HG03432 (cell line): Measurements from ENCODE around the gene CADM3.
A peak's percentile ranks its signal among the peaks of the same experiment; 100 is the strongest.

ENCODE experiments used
- ATAC-seq: cut with Tn5 transposase; IDR thresholded peaks from one replicate; pipeline ENCODE4 v1.9.1; 2021; ENCODE audit warnings: mild to moderate bottlenecking, moderate library complexity; ENCODE audit not compliant: unreplicated experiment

The CADM3 gene, protein sequence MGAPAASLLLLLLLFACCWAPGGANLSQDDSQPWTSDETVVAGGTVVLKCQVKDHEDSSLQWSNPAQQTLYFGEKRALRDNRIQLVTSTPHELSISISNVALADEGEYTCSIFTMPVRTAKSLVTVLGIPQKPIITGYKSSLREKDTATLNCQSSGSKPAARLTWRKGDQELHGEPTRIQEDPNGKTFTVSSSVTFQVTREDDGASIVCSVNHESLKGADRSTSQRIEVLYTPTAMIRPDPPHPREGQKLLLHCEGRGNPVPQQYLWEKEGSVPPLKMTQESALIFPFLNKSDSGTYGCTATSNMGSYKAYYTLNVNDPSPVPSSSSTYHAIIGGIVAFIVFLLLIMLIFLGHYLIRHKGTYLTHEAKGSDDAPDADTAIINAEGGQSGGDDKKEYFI

DNA sequence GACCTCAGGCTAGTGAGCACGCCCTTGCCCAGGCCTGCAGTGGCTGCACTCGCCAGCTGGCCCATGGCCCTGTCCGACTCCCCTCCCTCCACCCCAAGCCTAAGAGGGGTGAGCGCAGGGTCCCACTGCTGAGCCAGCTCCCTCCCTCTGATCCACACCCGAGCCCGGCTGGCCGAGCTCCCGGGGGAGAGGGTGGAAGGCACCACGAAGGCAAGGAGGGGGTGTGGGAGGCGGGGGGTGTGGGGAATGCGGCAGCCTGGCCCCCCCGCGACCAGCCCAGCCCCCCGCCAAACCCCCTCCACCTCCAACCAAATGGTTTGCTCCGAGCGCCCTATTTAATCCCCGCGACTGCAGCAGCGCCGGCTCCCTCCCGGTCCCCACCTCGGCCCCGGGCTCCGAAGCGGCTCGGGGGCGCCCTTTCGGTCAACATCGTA lies at the start of gene CADM3:
CADM3 (plus strand) TSS at position 362 of the 434 bp plus-strand sequence. CDS start 151 bp downstream, outside the sequence.
- no peak for ATAC-seq

DNA sequence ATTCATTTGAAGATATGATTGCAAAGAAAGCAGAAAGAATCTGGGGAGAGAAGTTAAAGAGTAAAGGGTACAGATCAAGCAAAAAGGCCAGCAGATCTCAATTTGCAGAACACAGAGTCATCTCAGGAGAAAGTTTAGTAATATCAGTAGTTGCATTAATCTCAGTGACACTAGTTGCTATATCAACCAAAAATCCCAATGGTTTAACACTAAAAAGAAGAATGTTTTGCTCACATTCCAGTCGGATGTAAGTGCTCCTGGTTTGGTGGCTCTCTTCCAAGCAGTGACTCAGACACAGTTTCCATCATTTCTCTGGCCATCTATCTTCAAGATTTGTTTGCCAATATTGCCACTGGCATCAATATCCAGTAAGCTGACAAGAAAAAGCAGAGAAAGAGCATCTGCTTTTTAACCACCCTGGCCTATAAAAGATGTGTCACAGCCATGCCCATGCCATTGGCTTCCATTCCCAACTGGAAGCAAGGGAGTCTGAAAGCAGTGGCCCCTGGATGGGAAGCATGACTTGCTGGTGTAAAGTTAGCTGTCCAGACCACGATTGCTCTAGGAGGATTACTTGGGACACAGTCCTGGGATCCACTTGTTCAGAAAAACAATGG lies 49.3 kb upstream of the CADM3 start:
- ATAC-seq = peak; percentile 95

DNA sequence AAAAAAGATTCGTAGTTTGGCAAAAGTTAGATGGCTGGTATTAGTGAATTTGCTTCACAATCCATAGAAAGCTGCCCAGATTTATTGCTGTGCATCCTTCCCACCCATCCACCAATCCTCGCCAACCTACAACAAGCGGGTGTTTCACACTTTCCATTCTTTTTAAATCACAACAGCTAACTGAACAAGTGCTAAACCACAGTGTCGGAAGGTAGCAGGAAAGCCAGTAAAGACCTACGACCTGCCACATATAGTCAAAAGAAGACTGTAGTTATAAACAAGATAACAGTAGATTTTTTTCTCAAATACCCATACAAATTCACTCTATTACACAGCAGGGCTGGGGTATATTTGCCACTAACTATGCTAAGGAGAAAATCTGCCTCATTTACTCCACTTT lies 47.8 kb upstream of the CADM3 start:
- no peak for ATAC-seq

DNA sequence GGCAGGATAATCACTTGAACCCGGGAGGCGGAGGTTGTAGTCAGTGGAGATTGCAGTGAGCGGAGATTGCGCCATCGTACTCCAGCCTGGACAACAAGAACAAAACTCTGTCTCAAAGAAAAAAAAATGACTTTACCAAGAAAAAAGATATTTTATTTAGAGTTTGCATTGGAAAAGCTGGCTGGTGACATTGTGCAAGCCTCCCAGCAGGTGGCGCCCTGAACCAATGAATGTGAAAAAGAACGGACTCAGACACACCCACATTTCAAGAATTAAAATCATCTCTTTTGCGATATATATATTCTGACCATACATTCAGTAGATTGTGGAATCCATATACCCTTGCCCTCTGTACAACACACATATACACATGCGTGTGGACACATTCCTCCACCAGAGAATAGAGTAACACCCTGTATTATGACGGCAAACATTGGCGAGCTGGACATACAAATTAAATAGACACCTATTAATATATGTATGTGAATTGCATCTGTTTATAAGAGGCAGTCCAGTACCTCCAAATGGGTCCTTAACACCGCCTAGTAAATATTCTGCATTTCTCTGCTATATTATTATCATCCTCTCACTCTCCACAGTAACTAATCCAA lies 39.0 kb upstream of the CADM3 start:
- ATAC-seq = peak; percentile 58

DNA sequence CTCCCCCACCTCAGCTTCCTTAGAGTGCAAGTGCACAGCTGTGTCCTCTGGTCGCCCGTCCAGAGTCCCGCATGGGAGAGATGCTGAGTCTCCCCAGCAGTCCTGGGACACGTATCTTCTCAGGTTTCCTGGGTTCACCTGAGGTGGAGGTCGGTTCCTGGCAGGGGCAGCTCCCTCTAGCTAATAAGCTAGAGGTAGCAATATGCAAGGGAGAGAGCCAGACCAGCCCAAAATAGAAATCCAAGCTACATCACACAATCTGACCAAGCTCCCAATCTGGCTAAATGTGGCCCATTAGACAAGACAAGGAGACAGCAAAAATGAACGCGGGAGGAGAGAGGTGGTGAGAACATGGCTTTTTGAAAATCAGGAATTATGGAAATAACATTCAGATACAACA lies 30.9 kb upstream of the CADM3 start:
- ATAC-seq = no peak

DNA sequence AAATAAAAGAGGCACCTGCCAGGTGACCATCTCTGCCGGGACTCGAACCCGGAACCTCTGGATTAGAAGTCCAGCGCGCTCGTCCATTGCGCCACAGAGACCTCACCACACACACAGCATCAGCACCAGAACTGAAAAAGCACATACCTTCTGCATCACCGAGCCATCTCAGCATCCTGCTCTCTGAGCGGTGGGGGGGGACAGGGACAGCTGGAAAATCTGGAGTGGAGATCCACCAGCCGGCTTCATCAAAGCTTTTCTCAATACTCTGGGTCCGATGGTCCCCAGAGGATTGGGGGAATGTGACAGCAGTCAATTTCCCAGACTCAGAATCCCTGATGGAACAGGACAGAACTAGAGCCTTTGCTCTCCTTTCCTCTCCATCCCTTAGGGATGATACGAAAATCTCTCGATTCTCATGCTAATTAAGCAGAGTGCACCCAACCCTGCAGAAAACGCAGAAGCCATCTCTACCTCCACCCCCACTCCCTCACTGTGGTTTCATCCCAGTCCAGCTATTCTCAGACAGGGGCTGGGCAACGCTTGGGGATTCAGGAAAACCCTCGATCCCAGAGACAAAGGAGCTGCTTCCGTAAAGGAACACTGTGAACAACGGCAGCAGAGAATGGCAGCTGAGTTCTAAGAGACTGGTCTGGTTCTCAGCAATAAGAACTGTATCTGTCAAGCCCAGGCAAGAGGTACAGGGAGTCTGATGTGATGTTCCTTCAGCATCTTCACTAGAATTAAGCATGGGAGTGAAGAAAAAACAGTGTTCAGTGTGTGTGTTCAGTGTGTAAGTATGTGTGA lies 29.6 kb upstream of the CADM3 start:
- ATAC-seq = no peak

DNA sequence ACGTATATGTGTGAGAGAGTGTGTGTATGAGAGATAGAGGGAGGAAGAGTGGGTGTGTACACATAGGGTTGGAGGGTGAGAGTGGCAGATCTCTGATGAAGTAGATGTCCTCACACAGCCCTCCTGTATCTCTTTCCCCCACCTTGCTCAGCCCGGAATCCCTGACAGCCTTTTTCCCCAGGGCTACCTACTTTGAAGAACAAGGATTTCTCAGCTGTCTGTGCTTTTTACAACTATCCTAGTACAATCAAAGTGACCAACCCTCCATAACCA lies 29.1 kb upstream of the CADM3 start:
- ATAC-seq = no peak

DNA sequence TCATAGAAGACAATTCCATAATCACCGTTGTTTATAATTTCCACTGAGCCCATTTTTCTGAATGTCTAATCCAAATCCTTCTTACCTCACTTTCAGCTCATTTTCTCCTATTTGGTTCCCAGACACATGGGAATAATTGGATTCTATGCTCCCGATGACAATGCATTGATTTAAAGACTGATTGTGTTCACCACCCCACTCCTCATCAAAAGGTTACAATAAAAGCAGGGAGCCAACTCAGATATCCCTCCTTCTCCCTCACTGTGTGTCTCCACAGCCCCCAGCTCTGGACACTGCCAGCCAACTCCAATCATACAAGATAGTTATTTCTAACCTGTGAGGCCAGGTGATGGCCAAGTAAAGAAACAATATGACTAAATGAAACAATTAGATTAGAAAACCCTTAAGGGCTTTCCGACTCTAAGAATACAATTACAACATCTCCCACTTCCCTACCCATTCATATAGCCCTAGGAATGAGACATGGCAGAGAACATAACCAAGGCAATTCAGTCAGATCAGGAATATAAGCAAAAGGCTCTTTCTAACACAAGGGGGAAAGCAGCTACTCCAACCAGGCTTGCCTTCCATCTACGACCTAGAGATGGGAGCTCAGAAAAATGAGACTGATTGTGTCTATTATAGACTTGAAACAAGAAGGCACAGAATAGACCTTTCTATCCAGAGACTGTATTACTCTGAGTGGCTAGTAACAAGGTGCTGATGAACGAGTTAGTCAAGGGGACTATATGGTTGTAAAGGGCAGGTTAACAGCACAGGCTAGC lies 28.5 kb upstream of the CADM3 start:
- ATAC-seq = no peak

DNA sequence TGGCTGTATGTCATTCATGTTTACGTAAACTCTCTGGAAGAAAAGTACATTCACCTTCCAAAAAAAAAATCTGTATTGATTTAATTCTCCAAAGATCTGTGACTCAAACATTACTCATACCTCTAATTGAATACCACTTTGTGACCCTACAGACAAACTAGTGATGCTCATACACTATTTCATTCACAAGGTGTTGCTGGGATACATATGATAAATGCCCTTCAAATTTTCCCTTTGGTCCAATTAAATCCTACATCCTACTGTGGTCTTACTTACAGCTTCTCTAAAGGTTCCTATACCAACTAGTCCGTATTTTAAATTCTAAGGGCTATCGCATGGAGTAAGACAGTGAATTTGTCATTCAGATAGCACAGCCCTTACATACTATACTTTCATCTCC lies 26.8 kb upstream of the CADM3 start:
- ATAC-seq = no peak

DNA sequence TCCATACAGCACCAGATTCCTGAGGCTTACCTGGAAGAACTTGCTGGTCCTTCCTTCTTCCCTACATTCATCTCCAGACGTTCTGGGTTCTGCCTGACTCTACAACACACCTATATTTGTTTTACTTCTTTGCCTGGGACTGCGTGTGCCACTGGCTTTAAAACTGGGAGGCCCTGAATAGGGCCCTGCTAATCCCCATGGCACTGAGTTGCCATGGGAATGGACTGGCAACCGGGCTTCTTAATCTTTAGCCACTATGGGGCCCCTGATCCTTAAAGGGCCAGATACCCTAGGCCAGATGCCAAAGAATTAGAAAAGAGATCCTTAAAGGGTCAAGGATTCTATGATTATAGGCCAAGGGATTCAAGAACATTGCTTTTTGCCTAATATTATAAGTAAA lies 24.4 kb upstream of the CADM3 start:
- no peak for ATAC-seq

DNA sequence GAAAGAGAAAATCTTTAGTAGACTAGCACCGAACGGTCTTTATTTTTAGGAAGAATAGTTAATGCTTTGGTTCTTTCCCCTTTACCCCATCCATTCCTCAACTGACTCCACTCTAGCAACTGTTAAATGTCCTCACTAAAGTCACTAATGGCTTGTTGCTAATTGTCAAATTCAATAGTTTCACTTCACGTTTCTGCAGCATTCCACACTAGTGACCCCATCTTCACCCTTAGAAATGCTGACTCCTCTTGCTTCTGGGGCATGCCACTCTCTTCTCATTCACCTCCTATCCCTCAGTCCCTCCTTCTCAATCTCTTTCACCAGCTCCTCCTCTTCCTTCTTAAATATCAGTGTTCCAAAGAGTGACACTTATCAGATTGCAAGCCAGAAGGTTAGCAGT lies 19.4 kb upstream of the CADM3 start:
- ATAC-seq = no peak

DNA sequence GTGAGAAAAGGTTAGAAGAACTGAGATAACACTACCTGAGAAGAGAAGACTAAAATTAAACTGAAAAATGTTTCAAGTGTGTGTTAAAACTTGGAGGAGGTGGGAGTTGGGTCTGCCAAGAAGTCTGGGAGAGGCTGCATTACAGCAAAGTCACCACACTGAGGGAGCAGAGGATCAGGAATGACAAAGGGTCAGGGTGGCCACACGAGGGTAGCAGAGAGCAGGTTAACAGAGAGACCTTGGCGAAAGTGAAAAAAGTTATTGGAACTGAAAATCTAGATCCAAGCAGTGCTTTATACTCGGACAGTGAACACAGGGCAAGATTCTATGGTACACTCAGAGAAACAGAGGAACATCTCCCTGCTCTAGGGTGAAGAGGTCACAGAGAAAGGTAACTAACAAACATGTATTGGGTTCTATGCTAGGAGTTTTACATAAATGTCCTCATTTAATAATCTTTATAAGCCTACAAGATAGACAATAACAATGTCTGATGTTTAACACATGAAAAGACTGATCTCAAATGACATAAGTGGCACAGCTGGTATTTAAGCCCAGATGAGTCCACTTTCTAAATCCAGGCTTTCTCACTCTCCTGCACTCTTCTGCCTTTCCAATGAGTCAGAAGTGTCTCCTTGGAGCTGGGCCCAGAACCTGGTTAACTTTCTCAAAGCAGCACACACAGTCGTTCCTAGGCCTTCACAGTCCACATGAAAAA lies 10.3 kb upstream of the CADM3 start:
- peak; percentile 95 for ATAC-seq

DNA sequence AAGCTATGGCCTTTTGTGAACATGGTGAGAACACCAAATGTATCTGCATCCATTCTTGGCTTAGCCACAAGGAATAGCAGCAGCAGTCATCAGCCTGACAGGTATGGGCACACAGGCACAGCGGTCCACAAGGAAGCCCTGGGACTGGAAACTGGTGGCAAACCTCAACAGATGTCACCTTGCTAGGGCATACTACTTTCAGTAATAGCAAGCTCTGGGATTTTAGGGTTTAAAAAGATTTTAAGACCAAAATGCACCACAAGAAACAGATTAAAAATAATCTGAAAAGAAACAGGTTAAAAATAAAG lies 9.7 kb upstream of the CADM3 start:
- ATAC-seq = no peak

DNA sequence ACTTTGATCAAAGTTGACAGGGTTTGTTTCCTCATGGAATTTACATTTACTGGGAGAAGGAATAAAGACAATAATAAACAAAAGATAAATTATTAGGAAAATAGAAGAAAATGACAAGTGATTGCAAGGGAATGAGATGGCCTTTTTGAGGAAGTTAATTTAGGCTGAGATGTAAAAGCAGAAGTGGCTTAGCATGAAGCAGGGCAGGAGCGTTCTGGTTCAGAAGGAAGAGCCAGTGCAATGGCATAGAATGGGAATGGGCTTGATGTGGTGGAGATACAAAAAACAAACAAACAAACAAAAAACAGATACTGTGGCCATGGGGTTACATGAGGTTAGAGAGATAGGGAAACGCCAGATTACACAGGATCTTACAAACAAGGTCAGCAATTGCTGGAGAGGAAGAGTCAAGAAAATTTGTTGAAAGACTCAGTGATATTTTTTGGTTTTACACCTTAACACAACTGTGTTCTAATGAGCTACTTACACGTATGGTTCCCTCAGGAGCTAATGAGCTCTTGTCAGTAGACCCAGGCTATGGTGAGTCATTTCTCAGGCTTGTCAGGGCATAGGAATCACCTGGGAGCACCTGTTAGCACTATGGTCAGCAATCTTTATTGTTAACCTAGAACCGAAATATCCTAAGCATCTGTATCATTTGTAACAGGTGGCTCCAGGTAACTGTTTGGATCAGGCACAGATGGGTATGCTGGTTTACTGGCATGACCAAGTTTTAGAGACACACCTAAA lies 8.7 kb upstream of the CADM3 start:
- ATAC-seq = no peak

DNA sequence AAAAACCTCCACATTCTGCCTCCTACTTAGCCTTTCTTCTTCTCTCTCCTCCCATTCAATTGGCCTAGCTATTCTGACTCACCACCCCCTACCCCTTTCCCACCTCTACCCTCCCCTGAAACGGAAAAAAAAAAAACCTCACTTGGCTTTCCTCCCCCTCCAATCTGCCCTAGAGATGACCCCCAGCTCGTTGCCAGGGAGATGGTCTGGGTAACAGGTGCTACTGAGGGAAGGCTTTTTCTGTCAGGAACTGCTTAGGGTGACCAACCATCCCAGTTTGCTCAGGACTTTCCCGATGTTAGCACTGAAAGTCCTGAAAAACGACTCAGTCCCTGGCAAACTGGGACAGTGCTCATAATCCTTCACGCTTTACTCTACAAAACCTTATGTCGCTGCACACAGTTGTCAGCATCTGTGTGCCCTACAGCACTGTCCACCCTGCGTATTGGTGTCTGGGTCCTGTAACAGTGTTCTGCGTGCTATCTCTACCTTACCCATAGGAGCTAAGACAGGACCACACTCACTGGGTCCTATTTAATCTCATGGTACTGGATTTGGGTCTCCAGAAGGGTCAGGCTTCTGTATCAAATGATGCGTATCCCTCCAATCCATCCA lies 7.7 kb upstream of the CADM3 start:
- ATAC-seq = no peak

DNA sequence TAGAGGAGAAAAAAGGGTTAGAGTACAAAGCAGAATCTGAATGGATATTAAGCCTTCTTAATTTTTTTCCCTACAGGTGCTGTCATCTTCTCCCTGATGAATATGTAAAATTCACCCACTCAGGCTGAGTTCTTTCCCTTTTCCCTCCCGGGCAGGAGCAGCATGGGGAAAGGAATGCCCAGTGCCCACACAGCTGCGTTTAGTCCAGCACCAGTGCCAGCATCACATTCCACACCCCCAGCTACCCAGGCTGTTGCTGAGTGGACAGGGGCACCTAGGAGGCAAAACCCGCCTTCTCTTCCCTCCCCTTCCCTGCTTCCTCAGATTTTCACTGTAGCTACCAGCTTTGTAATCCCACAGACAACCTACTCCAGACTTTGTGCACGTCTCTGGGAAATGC lies 3.4 kb upstream of the CADM3 start:
- ATAC-seq = no peak

DNA sequence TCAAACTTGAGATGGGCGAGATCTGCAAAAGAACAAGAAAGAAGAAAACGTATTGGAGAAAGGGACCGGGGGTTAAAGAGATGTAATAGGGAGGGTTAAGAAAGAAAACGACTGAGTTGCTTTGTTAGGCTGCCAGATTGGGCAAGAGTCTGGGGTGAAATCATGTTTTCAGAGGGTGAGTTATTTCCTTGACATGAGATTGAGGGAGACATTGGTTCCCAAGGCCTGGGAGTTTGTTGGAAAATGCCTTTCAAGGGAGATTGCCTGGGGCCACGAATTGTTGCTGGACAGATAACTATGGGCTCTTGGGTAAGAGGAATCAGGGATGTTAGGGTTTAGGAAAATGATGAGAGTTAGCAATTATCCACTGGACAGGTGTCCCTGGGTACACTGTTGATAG lies 776 bp upstream of the CADM3 start:
- ATAC-seq = no peak

DNA sequence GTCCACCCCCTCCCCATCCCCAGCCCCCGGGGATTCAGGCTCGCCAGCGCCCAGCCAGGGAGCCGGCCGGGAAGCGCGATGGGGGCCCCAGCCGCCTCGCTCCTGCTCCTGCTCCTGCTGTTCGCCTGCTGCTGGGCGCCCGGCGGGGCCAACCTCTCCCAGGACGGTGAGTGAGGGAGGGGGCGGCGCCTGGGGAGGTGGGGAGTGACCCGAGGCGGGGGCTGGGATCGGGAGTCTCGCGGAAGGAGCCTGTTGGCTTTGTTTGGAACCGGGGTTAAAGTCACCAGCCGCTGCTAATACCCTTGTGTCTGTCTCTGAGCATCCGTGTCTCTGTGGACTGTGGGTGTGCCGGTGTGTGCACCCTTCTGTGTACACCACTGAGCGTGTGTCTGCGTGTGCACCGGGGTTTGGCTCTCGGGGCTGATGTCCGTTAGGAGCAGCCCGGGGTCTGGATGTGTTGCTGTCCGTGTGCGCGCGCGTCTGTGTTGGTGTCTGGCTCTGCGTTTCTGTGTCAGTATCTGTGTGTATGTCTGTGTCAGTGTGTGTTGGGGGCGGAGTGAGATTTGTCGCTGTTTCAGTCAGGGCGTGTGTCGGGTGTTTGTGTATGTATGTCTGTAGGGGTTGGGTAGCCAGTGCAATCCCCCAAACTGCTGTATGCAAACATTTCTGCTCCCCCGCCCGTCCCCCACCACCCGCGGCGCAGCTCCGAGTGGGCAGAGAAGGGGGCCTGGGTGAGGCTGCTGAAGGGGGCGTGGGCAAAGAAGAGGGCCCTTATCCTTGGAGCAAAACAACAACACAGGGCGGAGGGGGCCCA lies 480 bp downstream of the CADM3 start:
- no peak for ATAC-seq
